Colonic mucosa (tissue), 4 donors: Measurements from ENCODE around the gene LIN28B. TPM values are rescaled to one million over a fixed set of nuclear protein-coding genes. Genes with fewer than 3 reads are reported as not detected.
"Not testable (repeated sequence)": the region's sequence is repeated elsewhere in the genome, so short reads cannot be mapped to it uniquely, and the experiment has no call there.

Experiments used
- DNase-seq: peaks from one replicate; pipeline ENCODE4 v3.0.0-alpha.2; 2020
- H3K27ac ChIP-seq: fragments of 200-600 bp; one replicate; pipeline ENCODE4 v1.8.0; 2021
- H3K27me3 ChIP-seq: fragments of 200-600 bp; one replicate; pipeline ENCODE4 v1.8.0; 2021
- H3K36me3 ChIP-seq: fragments of 200-600 bp; one replicate; pipeline ENCODE4 v1.8.0; 2021
- H3K4me1 ChIP-seq: fragments of 200-600 bp; one replicate; pipeline ENCODE4 v1.8.0; 2021; ENCODE audit warnings: mild to moderate bottlenecking
- H3K4me3 ChIP-seq: fragments of 200-600 bp; one replicate; pipeline ENCODE4 v1.8.0; 2021
- H3K9ac ChIP-seq, 2 donors: one replicate each; pipeline ENCODE4 v1.7.0; 2013; ENCODE audit warnings: control low read depth in 2 of 2, low read depth in 2 of 2, low read length in 2 of 2
- H3K9me3 ChIP-seq: fragments of 200-600 bp; one replicate; pipeline ENCODE4 v1.8.0; 2021
- intact Hi-C: fragments of 100-400 bp; cut with DNase I; formaldehyde crosslinking; loops from one replicate; pipeline ENCODE4 v1.14.1; 2022
- total RNA-seq, 2 donors: library from RNA; stranded (reverse); fragmentation: NEBNext Ultra II Directional in 1 of 2; extraction: Animal tissue kit (Norgen Biotek cat#: 25700) in 1 of 2; gene quantifications; one replicate each; pipeline ENCODE4 v1.2.1, GENCODE V29; 2021
- TF ChIP-seq, protein P1 (sequence below): fragments of 200-600 bp; IDR thresholded peaks from one replicate; pipeline ENCODE4 v1.8.0; 2022; ENCODE audit warnings: antibody characterized with exemption, mild to moderate bottlenecking
- donor health status: healthy.
- donor health status: DM: no; HTN: no; CAD: no.
- donor health status: DM: no; HTN: no; CAD: no.

Gene LIN28B
- total RNA-seq, 2 donors from 2014 or later = 0.12 TPM; not detected in 1

DNA sequence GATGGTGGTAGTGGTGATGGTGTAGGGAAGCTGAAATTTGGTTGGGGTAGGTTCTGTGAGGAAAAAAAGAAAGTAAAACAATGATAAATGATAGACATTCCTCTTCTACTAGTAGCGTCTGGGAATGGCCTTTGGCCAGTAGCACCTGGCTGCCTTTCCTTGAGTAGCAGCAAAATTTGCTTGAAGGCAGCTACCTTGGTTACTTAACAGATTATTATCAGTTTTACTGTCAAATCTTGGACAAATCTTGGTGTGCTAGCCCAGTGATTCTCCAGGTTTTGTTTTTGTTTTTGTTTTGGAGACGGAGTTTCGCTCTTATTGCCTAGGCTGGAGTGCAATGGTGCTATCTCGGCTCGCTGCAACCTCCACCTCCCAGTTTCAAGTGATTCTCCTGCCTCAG, 26.4 kb downstream of the LIN28B start:
- Histone ChIP-seq H3K9ac (no peak overlapping the region), H3K4me3 (no peak overlapping the region), H3K27me3 (no peaks in the 10 kb centered on the region), H3K4me1 (no peaks in the 10 kb centered on the region), H3K27ac (no peak overlapping the region), H3K36me3 (no peaks in the 10 kb centered on the region), H3K9me3 (no peaks in the 10 kb centered on the region)
- TF ChIP-seq, protein P1, sequence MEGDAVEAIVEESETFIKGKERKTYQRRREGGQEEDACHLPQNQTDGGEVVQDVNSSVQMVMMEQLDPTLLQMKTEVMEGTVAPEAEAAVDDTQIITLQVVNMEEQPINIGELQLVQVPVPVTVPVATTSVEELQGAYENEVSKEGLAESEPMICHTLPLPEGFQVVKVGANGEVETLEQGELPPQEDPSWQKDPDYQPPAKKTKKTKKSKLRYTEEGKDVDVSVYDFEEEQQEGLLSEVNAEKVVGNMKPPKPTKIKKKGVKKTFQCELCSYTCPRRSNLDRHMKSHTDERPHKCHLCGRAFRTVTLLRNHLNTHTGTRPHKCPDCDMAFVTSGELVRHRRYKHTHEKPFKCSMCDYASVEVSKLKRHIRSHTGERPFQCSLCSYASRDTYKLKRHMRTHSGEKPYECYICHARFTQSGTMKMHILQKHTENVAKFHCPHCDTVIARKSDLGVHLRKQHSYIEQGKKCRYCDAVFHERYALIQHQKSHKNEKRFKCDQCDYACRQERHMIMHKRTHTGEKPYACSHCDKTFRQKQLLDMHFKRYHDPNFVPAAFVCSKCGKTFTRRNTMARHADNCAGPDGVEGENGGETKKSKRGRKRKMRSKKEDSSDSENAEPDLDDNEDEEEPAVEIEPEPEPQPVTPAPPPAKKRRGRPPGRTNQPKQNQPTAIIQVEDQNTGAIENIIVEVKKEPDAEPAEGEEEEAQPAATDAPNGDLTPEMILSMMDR = no peak
- DNase-seq = no peak
- intact Hi-C loops = no loop called here

DNA sequence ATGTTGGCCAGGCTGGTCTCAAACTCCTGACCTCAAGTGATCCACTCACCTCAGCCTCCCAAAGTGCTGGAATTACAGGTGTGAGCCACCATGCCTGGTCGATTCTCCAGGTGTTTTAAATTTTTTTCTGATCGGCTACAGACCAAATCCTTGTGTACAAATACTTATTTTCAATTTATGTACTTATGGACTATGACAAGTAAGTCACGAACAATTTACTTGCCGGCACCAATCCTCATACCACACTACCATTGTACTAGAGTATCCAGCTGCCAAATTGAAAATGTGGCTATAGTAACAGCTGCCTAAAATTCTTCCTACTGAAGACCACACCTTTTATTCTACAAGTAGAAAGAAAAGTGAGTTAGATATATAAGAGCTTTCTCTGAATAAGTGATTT, 26.9 kb downstream of the LIN28B start:
- DNase-seq = no peak
- Histone ChIP-seq H3K4me1 (no peaks in the 10 kb centered on the region), H3K27ac (no peak overlapping the region), H3K9ac (no peak overlapping the region), H3K27me3 (no peaks in the 10 kb centered on the region), H3K9me3 (no peaks in the 10 kb centered on the region), H3K36me3 (no peaks in the 10 kb centered on the region), H3K4me3 (no peak overlapping the region)
- TF ChIP-seq, protein P1 = no peak
- intact Hi-C loops = no loop called here

DNA sequence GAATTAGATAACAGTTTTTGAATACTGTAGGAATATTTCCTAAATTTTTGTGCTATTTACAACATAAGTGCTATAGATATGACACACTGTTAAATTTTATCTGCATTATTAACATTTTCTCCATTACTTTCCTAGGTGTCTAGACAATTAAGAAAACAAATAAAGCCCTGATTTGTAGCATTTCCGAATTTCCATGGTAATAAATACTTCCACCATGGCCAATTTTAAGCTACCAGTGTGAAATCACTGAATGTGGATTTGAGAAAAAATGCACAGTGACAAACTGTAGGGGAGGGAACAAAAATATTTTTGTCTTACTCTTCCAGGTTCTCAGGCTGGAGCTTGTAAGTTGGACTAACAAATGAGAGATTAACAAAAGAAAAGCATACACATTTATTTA, 27.9 kb downstream of the LIN28B start:
- Histone ChIP-seq H3K27me3 (no peaks in the 10 kb centered on the region), H3K9ac (no peak overlapping the region), H3K4me3 (no peak overlapping the region), H3K36me3 (no peaks in the 10 kb centered on the region), H3K4me1 (no peaks in the 10 kb centered on the region), H3K9me3 (no peaks in the 10 kb centered on the region), H3K27ac (no peak overlapping the region)
- TF ChIP-seq, protein P1 = no peak
- DNase-seq = no peak
- intact Hi-C loops = no loop called here

DNA sequence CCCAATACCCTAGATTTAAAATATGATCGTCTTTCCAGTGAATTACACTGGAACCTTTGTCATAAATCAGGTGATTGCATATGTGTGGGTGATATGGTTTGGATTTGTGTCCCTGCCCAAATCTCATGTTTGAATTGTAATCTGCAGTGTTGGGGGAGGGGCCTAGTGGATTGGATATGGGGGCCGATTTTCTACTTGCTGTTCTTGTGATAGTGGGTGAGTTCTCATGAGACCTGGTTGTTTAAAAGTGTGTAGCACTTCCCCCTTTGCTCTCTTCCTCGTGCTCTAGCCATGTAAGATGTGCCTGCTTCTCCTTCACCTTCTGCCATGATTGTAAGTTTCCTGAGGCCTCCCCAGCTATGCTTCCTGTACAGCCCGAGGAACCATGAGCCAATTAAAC, 29.0 kb downstream of the LIN28B start:
- H3K4me1 ChIP-seq, H3K9ac ChIP-seq, H3K27ac ChIP-seq, DNase-seq, H3K9me3 ChIP-seq, intact Hi-C loops, H3K36me3 ChIP-seq, H3K27me3 ChIP-seq, H3K4me3 ChIP-seq: not testable (repeated sequence)

DNA sequence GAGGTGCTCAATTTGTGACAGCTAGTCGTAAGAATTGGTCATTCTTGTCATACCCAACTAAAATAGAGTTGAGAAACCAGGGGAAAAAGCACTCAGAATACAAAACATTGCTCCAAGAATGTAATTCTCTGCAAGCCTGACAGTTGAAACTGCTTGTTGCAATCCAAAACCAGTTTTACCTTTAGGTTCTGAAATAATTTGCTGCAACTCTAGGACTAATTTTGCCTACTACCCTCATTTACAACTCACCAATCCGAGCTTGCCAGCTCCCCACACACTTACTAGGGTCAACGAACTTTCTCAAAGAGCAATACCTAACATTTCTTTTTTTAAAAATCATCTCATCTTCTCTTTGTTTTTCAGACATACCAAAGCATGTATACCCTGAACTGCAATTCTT, 29.7 kb downstream of the LIN28B start:
- Histone ChIP-seq H3K9me3 (no peaks in the 10 kb centered on the region), H3K4me1 (no peaks in the 10 kb centered on the region), H3K36me3 (no peaks in the 10 kb centered on the region), H3K27me3 (no peaks in the 10 kb centered on the region), H3K27ac (no peak overlapping the region), H3K4me3 (no peak overlapping the region), H3K9ac (no peak overlapping the region)
- no peak for DNase-seq
- intact Hi-C loops = no loop called here
- TF ChIP-seq, protein P1 = no peak

DNA sequence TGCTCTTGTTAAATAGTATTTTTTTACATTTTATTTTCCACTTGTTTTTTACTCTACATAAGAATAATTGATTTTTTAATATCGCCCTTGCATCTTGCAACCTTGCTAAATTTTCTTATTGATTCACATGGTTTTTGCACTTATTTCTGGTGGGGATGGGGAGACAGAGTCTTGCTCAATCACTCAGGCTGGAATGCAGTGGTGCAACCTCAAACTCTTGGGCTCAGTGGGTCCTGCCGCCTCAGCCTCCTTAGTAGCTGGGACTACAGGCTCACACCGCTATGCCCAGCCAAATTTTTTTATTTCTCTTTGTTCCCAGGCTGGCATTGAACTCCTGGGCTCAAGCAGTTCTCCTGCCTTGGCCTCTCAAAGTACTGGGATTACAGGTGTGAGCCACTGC, 30.3 kb downstream of the LIN28B start:
- Histone ChIP-seq H3K4me1 (no peaks in the 10 kb centered on the region), H3K36me3 (no peaks in the 10 kb centered on the region), H3K9me3 (no peaks in the 10 kb centered on the region), H3K27me3 (no peaks in the 10 kb centered on the region), H3K27ac (no peak overlapping the region), H3K9ac (no peak overlapping the region), H3K4me3 (no peak overlapping the region)
- no peak for DNase-seq
- intact Hi-C loops = no loop called here
- TF ChIP-seq, protein P1 = no peak
